GM18907 (cell line): ENCODE measurements around the gene RGPD5.
"Not testable (repeated sequence)": the region's sequence is repeated elsewhere in the genome, so short reads cannot be mapped to it uniquely, and the experiment has no call there.

Experiments used
- ATAC-seq: cut with Tn5 transposase; IDR thresholded peaks from one replicate; pipeline ENCODE4 v1.9.1; 2021; ENCODE audit warnings: mild to moderate bottlenecking, moderate library complexity; ENCODE audit not compliant: unreplicated experiment

RGPD5 gene

GRCh38 chr2:109794074-109794737 lies at the start of gene RGPD5:
Gene RGPD5 (plus strand): TSS chr2:109794305. CDS start chr2:109794466, 161 bp downstream.
- ATAC-seq: peak; percentile 97

DNA sequence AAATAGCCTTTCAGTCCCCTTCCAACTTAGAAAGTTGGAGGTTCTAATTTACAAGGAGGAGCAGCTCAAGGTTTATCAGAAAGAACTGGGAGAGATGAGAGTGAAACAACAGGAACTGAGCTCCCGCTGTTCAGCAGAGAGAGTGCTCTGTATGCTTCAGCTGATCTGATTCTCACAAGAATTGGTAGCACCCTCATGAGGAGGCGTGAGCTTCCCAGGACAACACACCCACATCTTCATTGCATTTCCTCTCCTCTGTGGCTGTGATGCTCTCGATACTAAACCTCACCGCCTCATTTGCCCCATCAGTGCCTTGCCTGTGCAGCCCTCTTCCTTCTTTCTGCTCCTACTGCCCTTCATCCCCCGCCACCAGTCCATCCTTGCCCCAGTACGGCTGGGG lies 42.5 kb upstream of the RGPD5 start:
- ATAC-seq: not testable (repeated sequence)

- ATAC-seq: not testable (repeated sequence)
These were observed 36.8 kb upstream of the RGPD5 start for GRCh38 chr2:109757163-109757824.

- not testable (repeated sequence) for ATAC-seq
These were observed 33.7 kb upstream of the RGPD5 start for GRCh38 chr2:109760265-109761042.

DNA sequence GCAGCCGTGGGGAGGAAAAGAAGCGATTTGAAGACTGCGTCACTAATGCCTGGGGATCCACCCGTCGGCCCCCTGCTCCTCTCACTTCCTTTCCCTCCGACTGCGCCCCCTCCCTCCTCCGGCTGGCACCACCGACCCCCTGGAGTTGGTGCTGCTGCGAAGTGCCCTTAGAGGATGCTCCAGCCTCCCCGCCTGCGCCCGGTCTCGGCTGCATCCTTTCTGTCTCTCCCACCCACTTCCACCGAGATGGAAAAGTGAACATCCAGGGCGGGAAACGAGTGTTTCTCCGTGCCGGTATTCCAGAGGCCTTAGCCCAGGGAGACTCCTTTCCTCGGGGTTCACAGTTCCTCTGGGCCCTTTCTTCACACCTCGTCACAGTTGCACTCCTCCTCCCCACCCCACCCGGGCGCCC lies 33.1 kb upstream of the RGPD5 start:
- not testable (repeated sequence) for ATAC-seq

GRCh38 chr2:109761976-109762375 lies 32.1 kb upstream of the RGPD5 start:
- not testable (repeated sequence) for ATAC-seq

- ATAC-seq: not testable (repeated sequence)
These were observed 28.0 kb upstream of the RGPD5 start for GRCh38 chr2:109766074-109766473.

DNA sequence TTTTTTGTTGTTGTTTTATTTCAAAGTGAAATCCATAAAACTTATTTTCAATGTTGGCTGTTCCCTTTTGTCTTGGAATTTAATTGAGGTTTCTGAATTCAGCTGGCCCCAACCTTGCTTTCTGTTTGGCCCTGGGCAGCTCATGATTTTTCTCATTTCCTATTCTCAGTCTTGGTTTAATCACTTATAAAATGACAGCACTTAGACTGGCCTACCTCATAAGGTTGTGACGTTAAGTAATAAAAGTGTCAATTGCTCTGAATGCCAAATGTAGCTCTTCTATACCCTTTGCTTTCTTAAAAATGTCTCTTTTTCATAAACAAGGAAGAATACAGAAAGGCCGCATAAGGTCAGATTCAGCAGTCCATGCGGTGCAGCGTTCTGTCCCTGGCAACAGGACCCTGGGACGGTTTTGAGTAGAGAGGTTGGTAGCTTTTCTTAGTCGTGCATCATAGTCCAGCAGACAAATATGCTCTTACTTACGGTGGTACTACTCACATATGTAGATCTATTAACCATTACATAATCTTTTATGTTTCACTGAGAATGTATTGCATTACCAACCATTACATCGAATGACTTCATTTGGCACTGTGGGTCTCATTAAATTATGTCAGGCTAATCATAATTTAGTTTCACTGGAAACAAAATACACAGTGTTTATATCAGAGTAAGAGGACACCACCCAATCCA lies 27.1 kb upstream of the RGPD5 start:
- not testable (repeated sequence) for ATAC-seq

GRCh38 chr2:109768934-109769333 lies 25.2 kb upstream of the RGPD5 start:
- not testable (repeated sequence) for ATAC-seq

- ATAC-seq: not testable (repeated sequence)
These were observed 15.0 kb upstream of the RGPD5 start for GRCh38 chr2:109779118-109779517.

DNA sequence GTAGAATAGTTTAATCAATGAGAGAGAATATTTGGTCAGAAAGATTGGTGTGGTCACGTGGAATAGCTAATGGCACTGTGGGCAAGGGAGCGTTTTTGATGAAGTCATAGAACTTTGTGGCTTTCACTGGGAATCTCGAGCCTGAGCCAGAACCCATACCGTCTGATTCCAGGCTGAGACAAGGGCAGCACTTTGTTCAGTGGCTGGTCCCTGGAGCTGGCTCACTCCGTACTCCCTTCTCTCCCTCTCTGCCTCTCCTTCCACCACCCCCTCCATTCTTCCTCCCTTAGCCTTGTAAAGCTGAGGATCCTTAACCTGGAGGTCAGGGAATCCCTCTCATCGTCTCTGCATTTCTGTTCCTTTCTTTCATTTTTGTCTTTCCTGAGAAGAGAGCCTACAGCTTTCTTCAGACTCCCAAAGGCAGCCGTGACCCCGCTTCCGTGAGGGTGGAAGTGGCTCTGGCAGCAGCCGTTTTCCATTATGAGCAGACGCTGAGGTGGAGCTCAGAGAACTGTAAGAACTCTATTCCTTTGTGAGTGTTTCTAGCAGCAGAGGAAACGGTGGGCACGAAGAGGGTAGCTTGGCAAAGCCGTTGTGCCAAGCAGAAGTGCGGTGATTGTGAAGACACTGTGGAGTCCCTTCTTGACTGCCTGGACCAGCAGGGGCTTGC lies 12.8 kb upstream of the RGPD5 start:
- not testable (repeated sequence) for ATAC-seq

GRCh38 chr2:109782446-109782993 lies 11.6 kb upstream of the RGPD5 start:
- not testable (repeated sequence) for ATAC-seq

DNA sequence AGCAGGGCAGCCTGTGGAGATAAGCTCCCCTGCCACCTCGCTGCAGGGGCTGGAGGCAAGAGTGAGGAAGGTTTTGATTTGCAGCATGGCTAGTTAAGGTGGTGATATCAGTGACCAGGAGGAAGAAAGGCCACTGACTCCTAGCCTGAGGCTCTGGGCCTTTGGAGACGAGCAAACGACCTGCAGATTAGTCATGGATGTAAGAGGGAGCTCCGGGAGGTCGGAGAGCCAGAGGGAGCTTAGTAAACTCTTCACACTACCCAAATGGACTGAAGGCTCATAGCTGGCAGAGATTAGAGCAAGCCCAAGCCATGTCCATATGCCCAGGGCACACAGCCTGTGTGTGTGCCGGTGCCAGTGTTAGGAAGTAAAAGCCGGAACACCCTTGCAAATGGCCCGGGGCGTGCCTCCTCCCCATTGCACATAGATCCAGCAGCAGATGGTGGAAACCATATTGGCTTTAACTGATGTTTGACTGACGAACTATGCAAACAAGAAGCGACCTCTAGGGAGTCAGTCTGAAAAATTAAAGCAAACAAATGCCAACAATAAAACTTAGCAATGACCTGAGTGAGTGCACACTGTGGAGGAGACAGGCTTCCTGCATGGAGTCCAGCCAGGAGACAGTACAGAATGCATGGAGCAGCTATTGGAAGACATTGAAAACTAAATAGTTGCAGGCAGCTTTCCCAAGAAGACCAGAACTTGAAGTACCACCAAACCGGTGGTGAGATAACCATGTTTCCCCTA lies 2.4 kb upstream of the RGPD5 start:
- ATAC-seq: not testable (repeated sequence)

DNA sequence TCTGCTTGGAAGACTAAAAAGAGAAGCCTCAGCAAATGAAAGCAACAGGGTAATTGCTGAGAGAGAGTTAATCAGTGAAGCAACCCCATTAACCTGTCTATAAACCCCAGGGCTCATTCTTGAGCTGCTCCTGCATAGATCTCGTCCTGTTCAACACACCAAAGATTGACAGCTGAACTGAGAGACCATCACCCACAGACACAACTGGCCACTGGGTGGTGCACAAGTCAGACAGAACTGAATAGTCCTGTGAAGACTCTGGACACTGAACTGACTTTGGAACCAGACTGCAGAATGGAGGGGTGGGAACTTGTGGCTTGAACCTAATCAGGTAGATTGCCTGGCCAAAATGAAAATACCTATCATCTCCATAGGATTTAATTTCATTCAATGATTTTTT lies 1.4 kb upstream of the RGPD5 start:
- ATAC-seq: peak; percentile 82

DNA sequence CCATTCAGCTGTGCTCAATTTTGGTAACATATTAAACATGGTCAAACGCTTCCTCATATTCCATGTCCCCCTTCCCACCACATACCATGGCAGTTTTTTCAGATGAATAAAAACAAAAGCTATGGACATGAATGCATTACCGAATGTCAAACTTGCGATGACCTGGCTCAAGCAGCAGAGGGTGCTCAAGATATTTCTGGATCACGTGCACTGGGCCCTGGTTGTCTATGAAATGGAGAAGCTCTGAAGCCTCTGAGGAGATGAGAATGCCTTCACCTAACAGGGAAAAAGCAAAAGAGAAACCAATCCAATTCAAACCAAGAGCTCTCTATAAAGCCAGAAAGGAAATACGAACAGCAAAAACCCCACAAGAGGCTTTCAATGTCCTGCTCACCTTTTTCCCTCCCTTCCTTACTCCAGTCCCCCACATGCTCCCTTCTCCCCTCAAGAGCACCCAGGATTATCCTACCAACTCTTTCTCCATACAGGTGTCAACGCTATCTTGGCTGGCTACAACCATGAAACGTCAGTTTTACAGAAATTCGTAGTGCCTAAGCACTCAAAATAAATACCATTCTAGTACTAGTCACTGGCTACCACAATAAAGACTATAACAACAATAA lies 77.1 kb downstream of the RGPD5 start:
- ATAC-seq: peak; percentile 90

DNA sequence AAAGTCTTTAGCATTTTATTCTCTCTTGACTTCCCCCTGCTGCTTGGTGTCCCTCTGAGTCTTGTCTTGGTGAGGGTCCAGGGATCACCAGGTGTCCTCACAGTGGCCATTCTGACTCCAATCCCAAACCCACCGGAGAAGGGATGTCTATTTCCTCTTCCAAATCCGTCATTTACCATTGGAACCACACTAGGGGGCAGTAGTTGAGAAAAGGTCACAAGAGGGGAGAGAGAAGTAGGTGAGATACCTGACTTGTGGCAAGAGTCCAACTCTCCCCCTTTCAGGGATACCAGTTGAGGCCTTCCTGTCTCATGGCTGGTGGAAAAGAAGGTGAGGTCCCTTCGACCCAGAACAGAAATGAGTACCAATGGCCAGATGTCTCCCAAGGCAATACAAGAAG lies 82.5 kb downstream of the RGPD5 start:
- ATAC-seq: not testable (repeated sequence)

- ATAC-seq: not testable (repeated sequence)
These were observed 88.0 kb downstream of the RGPD5 start for GRCh38 chr2:109882112-109882511.

- not testable (repeated sequence) for ATAC-seq
These were observed 94.3 kb downstream of the RGPD5 start for GRCh38 chr2:109888414-109888813.

- not testable (repeated sequence) for ATAC-seq
These were observed 95.8 kb downstream of the RGPD5 start for GRCh38 chr2:109889909-109890308.
